Natural killer cell (primary cell): ENCODE data around the gene CNDP1. TPM values are rescaled to one million over a fixed set of nuclear protein-coding genes. Genes with fewer than 3 reads are reported as not detected.

Experiments
- ATAC-seq, 3 donors: fragments of 150-1000 bp in 2 of 3; fragments of 200-7000 bp in 1 of 3; cut with Tn5 transposase; 1 replicate in 1 of 3; 2 replicates in 2 of 3; pipeline ENCODE4 v1.10.0; 2021; ENCODE audit warnings: mild to moderate bottlenecking in 2 of 3, moderate library complexity in 2 of 3
- DNase-seq, 2 donors: peaks; one replicate each; pipeline versions ENCODE4 v3.0.0 to v3.0.0-alpha.2; 2013 to 2021; ENCODE audit warnings: mixed read lengths in 1 of 2
- H3K27ac ChIP-seq: one replicate; pipeline ENCODE4 v1.5.1; 2013; ENCODE audit warnings: mild to moderate bottlenecking, low read length
- H3K27me3 ChIP-seq: one replicate; pipeline ENCODE4 v1.6.1; 2013; ENCODE audit warnings: low read length; ENCODE audit not compliant: control insufficient read depth, insufficient read depth
- H3K36me3 ChIP-seq: one replicate; pipeline ENCODE4 v1.6.1; 2013; ENCODE audit warnings: low read length; ENCODE audit not compliant: control insufficient read depth, insufficient read depth
- H3K4me1 ChIP-seq: one replicate; pipeline ENCODE4 v1.6.1; 2013; ENCODE audit warnings: low read length; ENCODE audit not compliant: control insufficient read depth, insufficient read depth
- H3K4me3 ChIP-seq: one replicate; pipeline ENCODE4 v1.5.1; 2013; ENCODE audit warnings: low read length
- H3K9me3 ChIP-seq: one replicate; pipeline ENCODE4 v1.6.1; 2013; ENCODE audit warnings: low read length; ENCODE audit not compliant: control insufficient read depth, insufficient read depth
- H3K27ac Mint-ChIP-seq, 2 donors: one replicate each; pipeline ENCODE4 v1.8.0; 2022; ENCODE audit warnings: mild to moderate bottlenecking in 2 of 2, mixed read lengths in 2 of 2, moderate library complexity in 1 of 2
- H3K27me3 Mint-ChIP-seq, 2 donors: one replicate each; pipeline ENCODE4 v1.8.0; 2022; ENCODE audit warnings: low read depth in 2 of 2, mixed read lengths in 2 of 2
- H3K36me3 Mint-ChIP-seq: one replicate; pipeline ENCODE4 v1.8.0; 2022; ENCODE audit warnings: mixed read lengths
- H3K4me1 Mint-ChIP-seq, 2 donors: one replicate each; pipeline ENCODE4 v1.8.0; 2022; ENCODE audit warnings: mixed read lengths in 2 of 2
- H3K4me3 Mint-ChIP-seq: one replicate; pipeline ENCODE4 v1.8.0; 2022; ENCODE audit warnings: mild to moderate bottlenecking, moderate library complexity, mixed read lengths
- H3K9me3 Mint-ChIP-seq, 2 donors: one replicate each; pipeline ENCODE4 v1.8.0; 2022; ENCODE audit warnings: mixed read lengths in 2 of 2
- CTCF ChIP-seq: fragments of 200-600 bp; IDR thresholded peaks from one replicate; pipeline ENCODE4 v1.8.0; 2022; ENCODE audit warnings: antibody characterized with exemption
- WGBS: methylation state at CpG from one replicate; pipeline ENCODE4 v1.1.7; 2013; ENCODE audit warnings: missing lambda C conversion rate; ENCODE audit not compliant: insufficient coverage; 5-methylcytosine and 5-hydroxymethylcytosine counted together
- intact Hi-C: fragments of 100-400 bp; cut with micrococcal nuclease; formaldehyde crosslinking; loops from one replicate; pipeline ENCODE4 v1.14.2; 2022
- total RNA-seq, 4 donors: library from RNA; stranded (reverse); fragments of 120-200 nt in 1 of 4; gene quantifications; one replicate each; pipeline versions ENCODE4 v1.2.3 to v1.2.4, GENCODE V29; 2013 to 2022

The CNDP1 gene
- total RNA-seq, 3 donors from 2014 or later (not counting 1 experiment from before 2014, with no cell fraction given) = 0.31 to 0.60 (median 0.57) TPM

- H3K27me3 Mint-ChIP-seq = no peaks in the 10 kb centered on the region
- intact Hi-C loops = no loop called here
- no peak for TF ChIP-seq CTCF
- 85% methylated on average over 2 of the region's 7 CpGs for WGBS
- Histone ChIP-seq H3K27ac (no peak overlapping the region), H3K9me3 (no peaks in the 10 kb centered on the region), H3K4me3 (no peak overlapping the region), H3K36me3 (no peaks in the 10 kb centered on the region), H3K4me1 (no peaks in the 10 kb centered on the region), H3K27me3 (no peaks in the 10 kb centered on the region)
- no peaks in the 10 kb centered on the region for H3K36me3 Mint-ChIP-seq
- no peaks in the 10 kb centered on the region for H3K9me3 Mint-ChIP-seq
- ATAC-seq (no peak), DNase-seq (no peak)
- peaks cover 7 to 15% of the 10 kb centered on the region in 2 donors for H3K4me1 Mint-ChIP-seq
- no peak overlapping the region for H3K4me3 Mint-ChIP-seq
- no peak overlapping the region for H3K27ac Mint-ChIP-seq
Observed at GRCh38 chr18:74610051-74610615, 75.8 kb downstream of the CNDP1 start.

- DNase-seq (no peak), ATAC-seq (no peak)
- Histone ChIP-seq H3K9me3 (no peaks in the 10 kb centered on the region), H3K27ac (no peak overlapping the region), H3K4me3 (no peak overlapping the region), H3K27me3 (no peaks in the 10 kb centered on the region), H3K4me1 (no peaks in the 10 kb centered on the region), H3K36me3 (no peaks in the 10 kb centered on the region)
- Mint-ChIP-seq H3K4me3 (no peak overlapping the region), H3K27me3 (no peaks in the 10 kb centered on the region), H3K27ac (no peak overlapping the region), H3K9me3 (no peaks in the 10 kb centered on the region), H3K4me1 (peaks cover 7 to 15% of the 10 kb centered on the region in 2 donors), H3K36me3 (no peaks in the 10 kb centered on the region)
- no peak for TF ChIP-seq CTCF
- WGBS = no CpG with 5 or more reads among the region's 1 CpG
- intact Hi-C loops = no loop called here
Observed at GRCh38 chr18:74610860-74611259, 76.6 kb downstream of the CNDP1 start.

- no peak overlapping the region for H3K4me3 Mint-ChIP-seq
- 96% methylated on average over 4 of the region's 4 CpGs for WGBS
- Histone ChIP-seq H3K4me1 (no peaks in the 10 kb centered on the region), H3K27me3 (no peaks in the 10 kb centered on the region), H3K4me3 (no peak overlapping the region), H3K27ac (no peak overlapping the region), H3K9me3 (no peaks in the 10 kb centered on the region), H3K36me3 (no peaks in the 10 kb centered on the region)
- intact Hi-C loops = no loop called here
- TF ChIP-seq CTCF = no peak
- no peaks in the 10 kb centered on the region for H3K9me3 Mint-ChIP-seq
- H3K27me3 Mint-ChIP-seq = no peaks in the 10 kb centered on the region
- no peak for DNase-seq
- H3K36me3 Mint-ChIP-seq = no peaks in the 10 kb centered on the region
- no peak overlapping the region for H3K27ac Mint-ChIP-seq
- peaks cover 7 to 15% of the 10 kb centered on the region in 2 donors for H3K4me1 Mint-ChIP-seq
- ATAC-seq = no peak
Observed at GRCh38 chr18:74611765-74612164, 77.5 kb downstream of the CNDP1 start.

GRCh38 chr18:74613381-74613780, 79.1 kb downstream of the CNDP1 start:
- H3K4me3 ChIP-seq = no peak overlapping the region
- H3K36me3 ChIP-seq = no peaks in the 10 kb centered on the region
- no peaks in the 10 kb centered on the region for H3K9me3 ChIP-seq
- no peak overlapping the region for H3K27ac Mint-ChIP-seq
- no peak overlapping the region for H3K4me3 Mint-ChIP-seq
- H3K27me3 Mint-ChIP-seq = no peaks in the 10 kb centered on the region
- H3K27me3 ChIP-seq = no peaks in the 10 kb centered on the region
- intact Hi-C loops = no loop called here
- DNase-seq (no peak), ATAC-seq (no peak)
- WGBS = 90% methylated on average over 1 of the region's 1 CpG
- TF ChIP-seq CTCF = no peak
- no peaks in the 10 kb centered on the region for H3K4me1 ChIP-seq
- H3K36me3 Mint-ChIP-seq = no peaks in the 10 kb centered on the region
- no peak overlapping the region for H3K27ac ChIP-seq
- H3K4me1 Mint-ChIP-seq = peaks cover 7 to 15% of the 10 kb centered on the region in 2 donors
- no peaks in the 10 kb centered on the region for H3K9me3 Mint-ChIP-seq
